Activated gamma-delta T cell treated with anti-CD3 and anti-CD28 coated beads, Interleukin-2, amount 50 U/mL, for 16 hours (primary cell): ENCODE data around the gene MELTF.
A peak's percentile ranks its signal among the peaks of the same experiment; 100 is the strongest.
"Not testable (repeated sequence)": the region's sequence is repeated elsewhere in the genome, so short reads cannot be mapped to it uniquely, and the experiment has no call there.

Experiments
- DNase-seq: peaks from one replicate; pipeline ENCODE4 v3.0.0-alpha.2; 2020; ENCODE audit warnings: low read depth

Gene MELTF

DNA sequence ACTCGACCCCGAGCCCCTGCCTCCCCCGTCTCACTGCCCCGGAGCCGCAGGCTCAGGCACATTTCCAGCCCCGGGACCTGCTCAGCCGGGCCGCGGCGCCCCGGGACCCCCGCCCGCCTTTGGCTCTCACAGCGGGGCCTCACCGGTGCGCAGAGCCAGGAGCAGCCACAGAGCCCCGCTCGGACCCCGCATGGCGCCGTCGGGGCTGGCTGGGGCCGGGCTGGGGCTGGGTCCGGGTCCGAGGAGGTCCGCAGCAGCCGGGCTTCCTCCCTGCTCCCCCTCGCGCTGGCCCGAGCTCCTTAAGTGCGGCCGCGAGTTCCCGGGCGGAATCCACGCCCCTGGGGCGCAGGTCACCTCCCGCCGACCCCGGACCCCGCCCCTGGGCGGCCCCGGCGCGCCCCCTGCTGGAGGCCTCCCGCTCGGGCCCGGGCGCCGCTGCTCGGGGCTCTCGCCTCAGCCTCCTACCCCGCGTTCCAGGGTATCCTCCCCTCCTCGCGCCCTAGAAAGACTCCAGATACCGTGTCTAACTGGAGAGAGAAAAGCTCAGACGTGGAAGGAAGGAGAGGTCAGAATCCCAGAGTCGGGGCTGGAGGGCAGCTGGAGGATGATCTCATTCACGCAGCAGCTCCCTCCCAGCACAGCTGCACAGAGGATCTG is at the start of gene MELTF:
Gene MELTF (minus strand): TSS at position 307 of the 657 bp plus-strand sequence. CDS start 115 bp downstream, at position 192.
- DNase-seq = peak; percentile 54

DNA sequence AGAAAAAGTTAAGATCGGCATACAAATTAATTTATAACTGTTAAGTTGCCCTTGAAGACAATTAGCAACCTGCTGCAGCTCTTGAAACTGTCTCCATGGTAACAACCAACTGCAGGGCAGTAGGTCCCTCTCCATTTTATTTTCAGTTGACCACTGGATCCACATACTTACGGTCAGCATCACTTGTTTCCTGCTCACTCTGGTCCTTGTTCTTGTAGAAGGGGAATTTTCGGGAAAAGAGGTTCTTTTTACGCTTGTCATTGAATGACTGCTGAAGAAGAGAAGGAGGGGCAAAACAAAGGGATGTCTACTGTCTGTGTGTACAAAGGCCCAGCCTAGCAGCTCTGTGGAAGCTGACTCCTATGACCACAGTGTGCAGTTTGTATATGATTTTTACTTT is 46.8 kb upstream of the MELTF start:
- no peak for DNase-seq

DNA sequence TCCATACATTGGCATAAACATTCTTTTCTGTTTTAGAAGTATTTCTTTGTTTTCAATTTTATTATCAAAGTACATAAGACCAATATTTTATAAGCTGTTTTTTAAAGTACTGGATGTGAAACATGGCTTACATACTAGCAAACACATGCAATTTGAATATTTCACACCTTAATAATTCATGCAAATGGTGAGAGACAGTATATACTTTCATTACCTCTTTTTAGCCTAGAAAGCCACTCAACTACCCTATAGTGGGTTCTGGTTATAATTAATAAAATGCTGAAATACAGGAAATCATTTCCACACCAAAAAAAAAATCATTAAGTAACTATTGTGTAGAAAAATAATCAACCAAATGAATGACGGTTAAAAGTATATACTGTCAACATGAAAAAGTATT is 38.5 kb upstream of the MELTF start:
- DNase-seq = no peak

DNA sequence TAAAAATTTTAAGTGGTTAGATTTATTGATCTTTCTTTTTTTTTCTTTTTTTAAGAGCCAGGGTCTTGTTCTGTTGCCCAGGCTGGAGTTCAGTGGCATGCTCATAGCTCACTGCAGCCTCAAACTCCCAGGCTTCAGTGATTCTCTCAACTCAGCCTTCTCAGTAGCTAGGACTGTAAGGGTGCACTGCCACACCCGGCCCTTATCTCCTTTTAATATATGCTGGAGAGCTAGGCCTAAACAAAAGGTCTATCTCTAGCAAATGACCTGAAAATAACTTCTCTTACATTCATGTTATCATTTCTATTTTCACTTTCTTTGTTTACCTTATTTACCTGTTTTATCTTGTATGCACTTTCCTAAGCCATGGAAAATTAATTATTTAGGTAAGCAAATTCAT is 35.2 kb upstream of the MELTF start:
- no peak for DNase-seq

DNA sequence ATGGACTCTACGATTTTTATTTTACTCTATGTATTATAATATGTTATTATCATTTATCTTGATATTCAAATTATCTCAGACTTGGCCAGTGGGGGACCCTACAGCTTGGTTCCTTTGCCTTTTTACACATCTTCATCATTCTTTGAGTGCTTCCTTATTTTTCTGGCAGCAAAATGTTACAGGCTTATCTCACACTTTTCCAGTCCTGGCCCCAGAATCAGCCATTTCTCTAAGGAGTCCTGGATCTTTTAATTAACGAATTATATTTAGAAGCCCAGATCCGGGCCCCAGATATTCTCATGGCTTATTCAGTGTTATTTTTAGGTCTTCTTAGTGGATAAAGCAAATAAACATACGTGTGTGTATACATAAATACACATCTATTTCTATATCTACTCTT is 32.8 kb upstream of the MELTF start:
- no peak for DNase-seq

DNA sequence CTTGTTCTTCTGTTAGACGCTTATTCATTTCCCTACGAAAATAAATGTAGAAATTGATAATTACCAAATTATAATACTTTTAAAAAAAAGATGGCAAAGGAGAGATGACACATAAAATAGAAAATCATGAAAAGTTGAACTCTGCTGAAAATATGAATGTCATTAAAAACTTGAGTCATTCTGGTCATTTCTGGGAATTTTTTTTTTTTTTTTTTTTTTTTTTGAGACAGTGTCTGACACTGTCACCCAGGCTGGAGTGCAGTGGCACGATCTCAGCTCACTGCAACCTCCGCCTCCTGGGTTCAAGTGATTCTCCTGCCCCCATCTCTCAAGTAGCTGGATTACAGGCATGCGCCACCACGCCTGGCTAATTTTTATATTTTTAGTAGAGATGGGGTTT is 22.0 kb upstream of the MELTF start:
- DNase-seq = not testable (repeated sequence)

DNA sequence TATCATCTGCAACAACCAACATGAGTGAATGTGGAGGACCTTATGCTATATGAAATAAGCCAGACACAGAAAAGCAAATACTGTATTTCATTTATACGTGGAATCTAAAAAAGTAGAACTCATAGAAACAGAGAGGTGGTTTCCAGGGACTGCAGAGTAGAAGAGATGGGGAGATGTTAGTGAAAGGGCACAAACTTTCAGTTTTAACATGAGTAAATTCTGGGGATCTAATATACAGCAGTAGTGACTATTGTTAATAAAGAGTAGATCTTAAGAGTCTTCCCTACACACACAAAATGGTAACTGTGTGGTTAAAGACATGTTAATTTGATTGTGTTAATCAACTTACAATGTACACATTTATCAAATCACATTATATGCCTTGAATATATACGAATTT is 20.9 kb upstream of the MELTF start:
- no peak for DNase-seq

DNA sequence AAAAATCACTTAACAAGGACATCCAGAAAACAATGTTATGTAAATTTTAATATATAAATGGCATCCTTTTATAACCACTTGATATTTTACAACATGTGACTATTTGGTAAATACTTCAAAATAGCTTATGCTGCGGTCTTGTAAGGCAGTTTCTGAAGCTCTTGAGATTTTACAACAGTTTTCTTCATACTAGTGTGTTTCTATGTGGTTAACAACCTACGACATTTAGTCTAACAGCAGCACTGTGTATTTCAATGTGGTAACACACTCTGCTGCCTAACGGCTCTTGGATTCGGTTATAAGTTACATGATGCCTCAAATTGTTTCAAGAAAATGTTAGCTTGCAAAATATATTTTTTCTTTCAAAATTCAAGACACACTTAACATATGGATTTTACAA is 12.9 kb upstream of the MELTF start:
- no peak for DNase-seq

DNA sequence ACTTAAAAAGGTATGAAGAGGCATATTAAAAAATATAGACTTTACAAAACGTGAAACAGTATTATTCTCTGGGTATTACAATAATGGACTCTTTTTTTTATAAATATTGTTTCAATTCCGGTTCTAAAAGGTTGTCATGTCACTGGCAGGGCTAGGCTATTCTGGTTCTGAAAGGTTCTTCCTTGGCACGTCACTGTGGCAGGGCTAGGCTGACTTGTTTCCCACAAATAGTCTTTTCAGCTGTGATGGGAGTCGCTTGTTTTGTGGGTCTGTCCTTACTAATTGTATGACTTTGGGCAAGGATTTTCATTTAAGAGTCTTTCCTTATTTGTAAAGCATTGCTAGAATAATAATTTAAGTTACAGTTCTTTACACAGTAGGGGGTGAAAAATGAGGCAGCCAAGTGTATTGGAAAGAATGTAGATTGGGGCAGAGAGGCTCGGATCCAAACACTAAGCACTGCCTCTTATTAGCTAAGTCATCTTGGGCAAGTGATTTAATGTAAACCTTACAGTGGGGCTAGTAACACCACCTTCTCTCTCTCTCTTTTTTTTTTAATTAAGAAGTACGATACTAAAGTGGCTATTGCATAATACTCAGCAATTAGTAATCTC is 12.4 kb upstream of the MELTF start:
- no peak for DNase-seq

DNA sequence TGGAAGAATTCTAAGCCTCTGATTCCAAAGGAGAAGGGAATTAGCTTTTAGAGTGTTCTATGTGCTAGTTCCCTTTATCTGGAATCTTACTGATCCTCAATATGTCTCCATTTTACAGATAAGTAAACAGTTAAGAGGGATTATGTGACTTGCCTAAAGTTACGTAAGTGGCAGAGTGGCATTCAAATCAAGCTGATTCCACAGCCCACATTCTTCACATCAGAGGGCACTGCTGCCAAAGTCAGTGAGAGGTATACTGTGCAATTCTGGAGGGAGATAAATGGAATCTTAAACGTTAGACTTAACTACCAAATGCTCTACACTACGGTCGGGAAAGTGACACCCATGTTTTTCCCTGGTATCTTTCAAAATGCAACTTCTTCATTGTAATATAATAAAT is 11.0 kb upstream of the MELTF start:
- no peak for DNase-seq

DNA sequence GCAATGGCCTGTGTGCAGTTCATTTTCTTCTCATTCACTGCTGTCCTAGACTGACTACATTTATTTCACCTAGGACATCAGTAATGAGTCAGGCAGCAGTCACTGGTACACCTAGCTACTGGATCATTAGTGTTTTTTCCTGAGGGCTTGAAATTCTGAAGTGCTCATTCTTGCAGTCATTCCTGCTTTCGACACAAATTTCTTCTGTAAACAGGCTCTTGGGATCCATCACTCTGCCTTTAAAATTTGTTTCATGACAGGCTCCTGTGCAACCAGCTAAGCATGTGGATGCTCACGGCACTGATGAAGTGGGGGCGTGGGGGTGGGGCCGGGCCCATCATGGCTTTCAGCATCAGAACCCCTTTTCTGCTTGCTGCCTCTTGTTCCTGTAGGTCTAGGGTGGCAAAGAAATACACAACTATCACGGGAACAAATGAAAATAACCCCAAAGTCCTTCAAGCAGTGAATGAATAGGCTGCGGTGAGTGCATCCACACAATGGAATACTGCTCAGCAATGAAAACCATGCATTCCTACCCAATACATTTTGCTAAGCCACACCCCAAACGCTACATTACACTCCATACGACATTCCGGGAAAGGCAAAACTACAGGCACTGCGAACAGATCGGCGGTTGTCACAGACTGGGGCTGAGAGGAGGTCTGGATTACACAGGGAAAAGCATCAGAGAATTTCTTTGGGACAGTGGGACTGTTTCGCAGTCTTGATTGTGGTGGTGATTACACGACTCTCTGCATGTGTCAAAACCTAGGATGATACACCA is 9.3 kb upstream of the MELTF start:
- no peak for DNase-seq

DNA sequence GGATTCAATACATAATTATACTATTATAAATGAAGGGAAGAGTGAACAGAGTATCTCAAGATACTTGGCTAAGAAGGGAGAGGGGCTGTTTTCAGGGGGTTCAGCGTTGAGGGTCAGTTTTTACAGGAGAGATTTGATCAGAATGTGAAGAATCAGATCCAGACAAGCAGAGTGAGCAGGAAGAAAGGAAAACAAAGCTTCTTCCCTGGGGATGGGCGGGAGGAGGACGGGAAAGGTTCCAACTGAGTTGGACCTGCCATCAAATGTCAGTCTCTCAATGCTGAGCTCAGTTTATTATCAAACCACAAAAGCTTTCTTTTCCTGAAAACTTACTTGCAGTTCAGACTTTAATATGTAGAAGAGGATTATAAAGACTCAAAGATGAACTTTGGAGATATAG is 6.0 kb upstream of the MELTF start:
- DNase-seq = no peak

DNA sequence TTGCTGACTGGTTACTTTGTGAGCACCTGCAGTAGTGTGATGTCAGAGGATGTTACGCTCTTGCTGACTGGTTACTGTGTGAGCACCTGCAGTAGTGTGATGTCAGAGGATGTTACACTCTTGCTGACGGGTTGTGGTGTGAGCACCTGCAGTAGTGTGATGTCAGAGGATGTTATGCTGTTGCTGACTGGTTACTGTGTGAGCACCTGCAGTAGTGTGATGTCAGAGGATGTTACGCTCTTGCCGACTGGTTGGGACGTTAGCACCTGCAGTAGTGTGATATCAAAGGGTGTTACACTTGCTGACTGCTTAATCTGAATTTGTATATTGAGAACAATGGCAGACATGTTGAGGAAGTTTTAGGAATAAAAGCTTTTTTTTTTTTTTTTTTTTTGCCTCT is 5.2 kb upstream of the MELTF start:
- not testable (repeated sequence) for DNase-seq

DNA sequence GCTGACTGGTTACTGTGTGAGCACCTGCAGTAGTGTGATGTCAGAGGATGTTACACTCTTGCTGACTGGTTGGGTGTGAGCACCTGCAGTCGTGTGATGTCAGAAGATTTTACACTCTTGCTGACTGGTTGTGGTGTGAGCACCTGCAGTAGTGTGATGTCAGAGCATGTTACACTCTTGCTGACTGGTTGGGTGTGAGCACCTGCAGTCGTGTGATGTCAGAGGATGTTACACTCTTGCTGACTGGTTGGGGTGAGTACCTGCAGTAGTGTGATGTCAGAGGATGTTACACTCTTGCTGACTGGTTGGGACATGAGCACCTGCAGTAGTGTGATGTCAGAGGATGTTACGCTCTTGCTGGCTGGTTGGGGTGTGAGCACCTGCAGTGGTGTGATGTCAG is 4.1 kb upstream of the MELTF start:
- not testable (repeated sequence) for DNase-seq

DNA sequence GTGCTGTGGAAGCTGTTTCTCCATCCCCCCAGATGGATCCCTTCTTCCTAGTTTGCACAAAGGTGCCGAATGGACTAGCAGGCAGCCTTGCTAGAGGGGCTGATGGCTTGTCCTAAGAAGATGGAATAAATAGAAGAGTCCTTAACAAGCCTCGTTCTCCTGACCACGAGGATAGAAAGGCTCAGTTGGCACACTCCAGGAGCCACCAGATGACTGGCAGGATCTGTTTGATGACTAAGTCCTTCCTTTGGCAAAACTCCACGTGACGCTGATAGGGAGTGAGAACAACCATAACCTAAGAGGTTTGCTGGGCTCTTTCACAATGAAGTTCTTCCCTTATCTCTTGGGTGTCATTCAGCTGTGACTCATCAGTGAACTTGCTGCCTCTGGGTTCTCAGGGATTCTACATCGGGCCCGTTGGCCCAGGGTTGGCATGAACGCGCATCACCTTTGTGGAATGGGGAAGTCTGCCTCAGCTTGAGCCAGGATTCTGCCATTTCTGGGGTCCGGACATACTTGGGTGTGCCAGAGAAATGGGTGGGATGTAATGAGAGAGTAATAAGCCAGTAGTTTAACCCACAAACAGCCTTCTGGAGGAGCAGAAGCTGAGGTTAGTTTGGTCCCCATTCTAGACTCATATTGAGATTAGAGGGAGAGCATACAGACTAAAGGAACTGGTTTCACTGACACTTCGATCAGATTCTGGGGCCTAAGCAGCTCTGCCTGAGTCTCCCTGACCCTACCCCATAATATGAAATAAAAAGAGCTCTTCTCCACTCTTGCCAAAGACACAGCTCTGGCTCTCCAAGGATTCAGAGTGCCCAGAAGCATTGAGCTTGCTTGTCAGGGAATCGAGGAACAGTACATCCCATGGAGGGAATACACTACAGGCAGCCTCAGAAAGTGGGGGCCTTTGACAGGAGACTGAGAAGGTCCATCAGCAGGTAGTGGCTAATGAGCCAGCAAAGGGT is 2.0 kb upstream of the MELTF start:
- no peak for DNase-seq

DNA sequence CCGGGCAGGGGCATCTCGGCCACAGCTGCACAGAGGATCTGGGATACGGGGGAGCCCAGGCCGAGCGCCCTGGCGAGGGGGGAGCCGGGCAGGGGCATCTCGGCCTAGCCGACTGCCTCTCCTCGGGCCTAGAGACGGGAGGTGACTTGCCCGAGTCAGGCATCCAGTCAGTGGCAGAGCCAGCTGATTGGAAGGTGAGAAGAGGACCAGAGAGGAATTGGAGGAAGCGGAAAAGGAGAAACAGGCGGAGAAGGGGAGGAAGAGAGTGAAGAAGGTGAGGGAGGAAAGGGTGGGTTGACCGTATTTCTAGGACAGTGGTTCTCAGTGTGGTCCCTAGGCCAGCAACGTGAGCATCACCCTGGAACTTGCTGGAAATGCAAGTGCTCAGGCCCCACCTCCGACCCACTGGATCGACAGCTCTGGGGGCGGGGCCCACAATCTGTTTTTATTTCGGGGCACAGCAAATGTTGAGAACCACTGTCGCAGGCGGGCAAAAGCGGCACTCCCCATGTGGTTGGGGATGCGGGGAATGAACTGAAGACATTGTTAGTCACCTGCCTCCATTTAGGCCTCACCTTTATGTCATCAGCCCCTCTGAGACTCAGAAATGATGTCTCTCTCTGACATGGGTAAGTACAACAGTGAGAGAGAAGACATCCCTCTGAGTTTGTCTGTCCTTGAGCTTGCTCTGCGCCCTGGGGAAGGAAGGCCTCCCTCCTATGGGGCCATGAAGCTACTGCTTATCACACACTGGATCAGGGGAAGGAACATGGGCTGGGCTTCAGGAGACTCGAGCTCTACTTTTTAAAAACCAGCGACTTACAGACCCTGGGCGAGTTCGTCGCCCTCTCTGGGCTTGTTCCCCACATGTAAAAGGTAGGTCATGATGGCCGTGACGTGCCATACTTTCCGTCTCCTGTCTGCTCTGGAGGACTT is 1.0 kb upstream of the MELTF start:
- no peak for DNase-seq

DNA sequence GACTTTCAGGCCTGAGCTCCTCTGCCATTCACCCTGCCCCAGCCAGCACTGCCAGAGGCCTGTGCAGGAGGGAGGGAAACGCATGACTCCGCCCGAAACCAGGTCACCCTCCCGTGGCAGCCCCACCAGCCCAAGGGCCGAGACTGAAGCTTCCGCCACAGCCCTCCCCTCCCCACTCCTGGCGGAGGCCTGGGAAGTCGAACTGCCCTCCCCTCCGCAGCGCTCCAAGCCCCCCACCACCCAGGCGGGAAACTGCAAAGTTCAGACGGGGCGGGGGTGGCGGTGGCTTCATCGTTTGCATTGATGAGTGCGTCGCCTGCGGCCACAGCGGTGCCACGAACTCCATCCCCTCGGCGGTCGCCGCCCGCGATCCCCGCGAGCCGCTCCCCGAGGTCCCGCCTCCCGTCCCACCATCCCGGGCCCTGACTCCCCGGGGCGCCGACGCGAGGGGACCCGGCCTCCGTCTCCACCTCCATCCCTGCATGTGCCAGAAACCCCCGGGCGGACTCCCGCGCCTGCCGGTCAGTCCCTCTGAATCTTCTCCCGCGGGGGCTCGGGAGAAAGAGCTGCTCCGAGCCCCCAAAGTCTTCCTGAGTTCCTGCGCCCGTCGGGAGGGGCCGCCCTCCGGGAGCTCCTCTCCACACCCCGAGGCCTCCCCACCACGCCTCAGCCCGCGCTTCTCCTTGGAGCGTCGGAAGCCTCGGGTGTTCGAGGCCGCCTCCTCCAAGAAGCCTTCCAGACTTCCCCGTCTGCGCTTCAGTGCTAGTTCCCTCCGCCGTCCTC is 698 bp downstream of the MELTF start:
- DNase-seq = no peak

DNA sequence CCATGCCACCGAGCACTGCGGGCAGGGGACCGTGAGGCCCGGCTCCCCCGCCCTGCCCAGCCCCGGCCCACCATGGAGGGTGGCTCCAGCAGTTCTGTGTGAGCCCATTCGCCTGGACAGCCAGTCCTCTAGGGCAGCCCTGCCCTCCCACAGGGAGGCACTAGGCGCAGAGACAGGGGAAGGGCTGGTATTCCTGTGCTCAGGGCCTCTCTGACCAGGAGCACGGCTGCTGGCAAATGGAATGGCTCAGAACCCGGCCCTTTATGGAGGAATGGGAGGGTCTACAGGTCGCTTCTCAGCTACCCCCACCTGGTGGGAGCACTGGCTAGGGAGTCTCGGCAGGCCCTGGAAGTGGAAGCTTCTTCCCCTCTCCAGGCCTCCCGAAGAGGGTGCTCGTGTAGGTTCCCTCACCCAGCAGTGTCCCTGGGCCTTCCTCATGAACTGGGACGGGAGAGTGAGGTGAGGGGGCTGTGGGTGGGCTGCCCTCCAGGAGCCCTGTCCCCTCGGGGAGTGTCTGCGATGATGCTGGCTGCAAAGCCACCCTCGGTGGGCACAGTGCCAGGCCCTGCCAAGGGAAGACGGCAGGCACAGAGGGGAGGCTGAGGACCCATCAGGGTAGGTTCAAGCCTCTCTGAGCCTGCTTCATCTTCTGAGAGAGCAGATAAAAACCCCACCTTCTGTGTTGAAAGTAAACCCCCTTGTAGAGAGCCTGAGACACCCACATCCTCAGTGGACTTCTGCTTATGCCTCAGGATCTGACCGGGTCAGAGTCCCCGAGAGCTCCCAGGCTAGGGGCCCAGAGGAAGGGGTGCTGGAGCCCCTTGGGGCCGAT is 1.5 kb downstream of the MELTF start:
- no peak for DNase-seq

DNA sequence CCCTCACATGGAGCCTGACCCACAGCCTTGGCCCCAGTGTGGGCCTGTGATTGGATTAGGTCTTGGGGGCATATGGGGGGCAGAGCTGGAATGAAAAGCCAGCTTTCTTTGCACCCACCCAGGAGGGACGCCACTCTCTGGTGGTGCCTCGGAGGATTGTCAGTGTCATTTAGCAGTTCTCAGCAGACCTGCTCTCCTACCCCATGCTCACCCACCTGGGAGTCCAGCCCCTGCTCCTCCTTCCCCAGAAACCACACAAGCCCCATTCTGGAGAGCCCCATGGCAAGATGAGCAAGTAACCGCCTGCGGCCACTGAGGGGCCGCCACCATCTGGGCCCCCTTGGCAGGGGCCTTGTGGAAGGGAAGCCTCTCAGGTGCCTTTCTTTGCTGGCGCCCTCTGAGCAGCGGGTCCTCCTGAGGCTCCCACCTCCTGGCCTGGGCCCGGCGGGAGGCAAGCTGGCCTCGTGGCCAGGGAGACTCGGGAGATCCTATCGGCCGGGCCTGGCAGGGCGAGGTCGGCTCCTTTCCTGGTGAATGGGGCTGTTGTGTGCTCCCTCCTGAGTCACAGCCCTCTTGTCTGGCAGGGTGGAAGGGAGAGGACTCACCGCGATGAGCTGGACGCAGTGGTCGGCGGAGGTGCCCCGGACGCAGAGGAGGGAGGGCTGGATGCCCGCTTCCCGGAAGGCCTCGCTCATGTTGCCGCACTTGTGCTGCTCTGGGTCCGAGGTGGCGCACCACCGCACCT is 2.3 kb downstream of the MELTF start:
- DNase-seq = no peak
